LNCaP clone FGC (cell line): ENCODE data around the gene RASAL3.

ENCODE experiments used
- DNase-seq: peaks from one replicate; pipeline ENCODE4 v3.0.0-alpha.2; 2011; ENCODE audit warnings: low read depth
- H3K4me3 ChIP-seq: 2 replicates; pipeline ENCODE4 v1.5.1; 2011; ENCODE audit warnings: mild to moderate bottlenecking, low read depth, low read length, control low read depth
- CTCF ChIP-seq: IDR thresholded peaks from 2 replicates; pipeline ENCODE4 v1.5.1; 2012; ENCODE audit warnings: mild to moderate bottlenecking; ENCODE audit not compliant: control insufficient read depth, insufficient read depth; ENCODE audit errors: extremely low read depth

RASAL3 gene

DNA sequence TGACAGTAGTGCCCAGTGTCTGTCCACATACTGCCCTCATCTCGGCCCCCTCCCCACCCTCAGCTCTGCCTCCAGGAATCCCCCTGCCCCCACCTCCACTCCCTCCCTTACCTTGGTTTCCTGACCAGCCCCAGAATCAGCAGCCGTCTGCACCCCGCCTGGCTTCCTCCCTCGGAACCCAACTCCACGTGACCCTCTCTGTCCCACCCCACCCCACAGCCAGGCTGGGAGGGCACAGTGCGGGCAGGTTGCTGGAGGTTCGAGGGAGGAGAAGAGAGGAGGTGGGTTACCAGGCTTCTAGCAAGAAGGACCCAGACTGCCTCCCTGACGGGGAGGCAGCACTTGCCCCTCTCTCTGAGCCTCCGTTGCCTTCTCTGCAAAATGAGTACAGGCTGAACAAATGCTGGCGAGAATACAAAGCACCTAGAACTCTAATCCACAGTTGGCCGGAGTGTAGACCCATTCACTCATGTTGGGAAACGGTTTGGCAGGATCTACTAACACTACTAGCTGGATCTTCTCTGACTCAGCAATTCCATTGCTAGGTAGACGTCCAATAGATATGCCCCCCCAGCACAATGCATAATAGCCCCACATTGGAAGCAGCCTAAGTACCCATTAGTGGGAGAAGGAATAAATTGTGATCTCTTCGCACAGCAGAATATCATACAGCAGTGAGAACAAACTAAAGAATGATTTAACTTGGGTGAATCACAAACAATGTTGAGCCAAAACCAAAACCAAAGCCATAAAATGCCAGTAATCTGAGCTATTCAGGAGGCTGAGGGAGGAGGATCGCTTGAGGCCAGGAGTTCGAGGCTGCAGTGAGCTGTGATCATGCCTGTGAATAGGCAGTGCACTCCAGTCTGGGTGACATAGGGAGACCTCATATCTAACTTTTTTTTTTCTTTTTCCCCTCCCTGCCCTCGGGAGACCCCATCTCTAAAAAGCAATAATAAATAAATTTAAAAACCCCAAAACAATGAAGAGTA lies at the start of gene RASAL3:
TSS of gene RASAL3 (minus strand) at position 151 of the 992 bp plus-strand sequence. CDS start 186 bp downstream, outside the sequence.
- TF ChIP-seq CTCF: no peak
- DNase-seq: no peak
- H3K4me3 ChIP-seq: no peak within 1 kb of the TSS

- TF ChIP-seq CTCF: no peak
- no peak overlapping the region for H3K4me3 ChIP-seq
- no peak for DNase-seq
Observed at GRCh38 chr19:15511671-15512424, 47.5 kb upstream of the RASAL3 start.

- TF ChIP-seq CTCF: no peak
- no peak within 1 kb of the TSS for H3K4me3 ChIP-seq
- DNase-seq: no peak
Observed at GRCh38 chr19:15508035-15508710, 43.8 kb upstream of the RASAL3 start, which contains the start of gene CYP4F22. Gene CYP4F22, plus strand, starts transcription at chr19:15508525. Its CDS starts 16,812 bp downstream, at chr19:15525337.

DNA sequence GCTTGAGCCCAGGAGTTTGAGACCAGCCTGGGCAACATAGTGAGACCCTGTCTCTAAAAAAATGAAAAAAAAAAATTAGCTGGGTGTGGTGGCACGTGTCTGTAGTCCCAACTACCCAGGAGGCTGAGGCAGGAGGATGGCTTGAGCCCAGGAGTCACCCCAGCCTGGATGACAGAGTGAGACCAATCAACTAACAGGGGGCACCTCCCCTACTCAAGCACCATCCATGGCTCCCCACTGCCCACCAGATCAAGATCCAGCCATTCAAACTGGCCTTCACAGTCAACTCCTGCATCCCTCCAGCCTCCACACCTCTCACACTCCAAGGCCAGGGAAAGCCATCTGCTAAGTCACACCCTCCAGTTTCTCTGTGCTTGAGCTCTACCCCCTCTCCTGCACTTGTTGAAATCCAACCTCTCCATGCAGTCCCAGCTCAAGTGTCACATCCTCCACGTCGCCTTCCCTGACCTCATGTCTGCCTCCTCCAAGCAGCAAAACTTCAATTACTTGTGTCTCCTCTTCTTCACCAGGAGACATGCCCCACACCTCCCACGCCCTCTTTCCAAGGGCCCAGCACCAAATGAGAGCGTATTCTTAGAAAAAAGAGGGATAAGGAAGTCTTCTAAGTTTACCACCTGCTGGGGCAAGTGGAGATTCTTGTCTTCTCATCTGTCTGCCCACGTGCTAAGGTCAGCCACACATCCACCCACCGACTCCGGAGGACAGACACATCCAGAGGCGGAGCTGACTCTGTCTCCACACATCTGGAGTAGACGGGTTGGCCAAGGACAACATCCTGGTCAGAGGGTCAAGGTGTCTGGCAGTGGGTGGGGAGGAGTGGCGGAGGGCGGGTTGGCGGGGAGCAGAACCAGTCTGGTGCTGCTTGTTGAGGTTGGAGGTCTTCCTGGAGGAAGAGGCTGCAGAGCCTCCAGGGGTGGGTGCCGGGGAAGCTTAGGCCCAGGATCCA lies 43.0 kb upstream of the RASAL3 start:
- H3K4me3 ChIP-seq: no peak overlapping the region
- DNase-seq: no peak
- no peak for TF ChIP-seq CTCF

- no peak for TF ChIP-seq CTCF
- H3K4me3 ChIP-seq: no peak overlapping the region
- no peak for DNase-seq
Observed at GRCh38 chr19:15506074-15506571, 41.8 kb upstream of the RASAL3 start.

GRCh38 chr19:15502264-15502663 lies 37.9 kb upstream of the RASAL3 start:
- TF ChIP-seq CTCF: no peak
- no peak overlapping the region for H3K4me3 ChIP-seq
- no peak for DNase-seq
